Forelimb muscle (tissue), 1 donor: Measurements from ENCODE around the gene ZFP62. TPM values are rescaled to one million over a fixed set of nuclear protein-coding genes. Genes with fewer than 3 reads are reported as not detected.

Experiments used
- polyA plus RNA-seq: library from polyadenylated mRNA; unstranded; fragments of 120-200 nt; gene quantifications from one replicate; pipeline ENCODE4 v1.2.1, GENCODE V29; 2013; ENCODE audit not compliant: insufficient read length

ZFP62 gene
- polyA plus RNA-seq, 1 donor = 26.8 TPM

Other genes with a start within 250 kb of the ZFP62 start
- gene FLT4, start 211.7 kb downstream of the ZFP62 start, polyA plus RNA-seq = 7.3 TPM
- gene OR2Y1, start 121.2 kb downstream of the ZFP62 start, polyA plus RNA-seq = not detected
- 70.7 TPM for gene MGAT1, start 58.5 kb downstream of the ZFP62 start, polyA plus RNA-seq
- not detected for gene BTNL8, start 37.9 kb upstream of the ZFP62 start, polyA plus RNA-seq
- not detected for gene BTNL3, start 127.6 kb upstream of the ZFP62 start, polyA plus RNA-seq
- gene BTNL9, start 179.0 kb upstream of the ZFP62 start, polyA plus RNA-seq = 20.9 TPM